ENCODE data around the gene VAMP2. TPM values are rescaled to one million over a fixed set of nuclear protein-coding genes. Genes with fewer than 3 reads are reported as not detected.
"Not testable (repeated sequence)": the region's sequence is repeated elsewhere in the genome, so short reads cannot be mapped to it uniquely, and the experiment has no call there.

The VAMP2 gene
- total RNA-seq, 2 donors from 2014 or later = 32.1 to 32.2 TPM

- no peaks in the 10 kb centered on the region for H3K9me3 ChIP-seq (ENCODE audit: control insufficient read depth, low read length)
- no peak for TF ChIP-seq CTCF (conservative IDR thresholded peaks at IDR 0.05)
- no peaks in the 10 kb centered on the region for H3K27me3 Mint-ChIP-seq (ENCODE audit: insufficient read depth)
- no peaks in the 10 kb centered on the region for H3K9me3 Mint-ChIP-seq
- H3K27me3 ChIP-seq (ENCODE audit: control insufficient read depth, insufficient read depth, low read length, poor library complexity, severe bottlenecking) = no peaks in the 10 kb centered on the region
- H3K9ac ChIP-seq (ENCODE audit: extremely low read depth, low read length, poor library complexity, severe bottlenecking) = peak overlapping the region; percentile 82
- H3K27ac ChIP-seq (ENCODE audit: low read depth, low read length) = peak overlapping the region; percentile 92
- H3K27ac Mint-ChIP-seq = peak overlapping the region; percentile 100
- peak; percentile 81 for DNase-seq
- peak overlapping the region; percentile 87 for H3K4me3 Mint-ChIP-seq
- peaks cover 26% of the 10 kb centered on the region for H3K4me1 Mint-ChIP-seq
- H3K4me3 ChIP-seq (ENCODE audit: low read length) = peak overlapping the region; percentile 81
- 2 to 6% methylated on average over 3 to 14 of the region's 14 CpGs for WGBS, 2 experiments (ENCODE audit: insufficient coverage in 1 of 2, insufficient read length in 1 of 2)
- peaks cover 14% of the 10 kb centered on the region for H3K4me1 ChIP-seq (ENCODE audit: control insufficient read depth, insufficient read depth, low read length)
- no peaks in the 10 kb centered on the region for H3K36me3 ChIP-seq (ENCODE audit: control insufficient read depth, insufficient read depth, low read length)
- no peaks in the 10 kb centered on the region for H3K36me3 Mint-ChIP-seq (ENCODE audit: low read depth)
Measured at GRCh38 chr17:8173871-8174322, 11.1 kb upstream of the VAMP2 start.

- TF ChIP-seq CTCF (conservative IDR thresholded peaks at IDR 0.05) = no peak
- 1 to 2% methylated on average over 21 to 23 of the region's 23 CpGs for WGBS, 2 experiments (ENCODE audit: insufficient coverage in 1 of 2, insufficient read length in 1 of 2)
- peaks cover 14% of the 10 kb centered on the region for H3K4me1 ChIP-seq (ENCODE audit: control insufficient read depth, insufficient read depth, low read length)
Measured at GRCh38 chr17:8173056-8173870, 10.5 kb upstream of the VAMP2 start.

GRCh38 chr17:8170186-8170585 lies 7.4 kb upstream of the VAMP2 start:
- not testable (repeated sequence) for H3K27ac Mint-ChIP-seq; H3K36me3 ChIP-seq (ENCODE audit: control insufficient read depth, insufficient read depth, low read length); DNase-seq; H3K4me1 ChIP-seq (ENCODE audit: control insufficient read depth, insufficient read depth, low read length); H3K9me3 Mint-ChIP-seq; H3K9ac ChIP-seq (ENCODE audit: extremely low read depth, low read length, poor library complexity, severe bottlenecking); H3K4me3 Mint-ChIP-seq; H3K36me3 Mint-ChIP-seq (ENCODE audit: low read depth); H3K27me3 ChIP-seq (ENCODE audit: control insufficient read depth, insufficient read depth, low read length, poor library complexity, severe bottlenecking); H3K27me3 Mint-ChIP-seq (ENCODE audit: insufficient read depth); H3K27ac ChIP-seq (ENCODE audit: low read depth, low read length); H3K4me3 ChIP-seq (ENCODE audit: low read length); H3K9me3 ChIP-seq (ENCODE audit: control insufficient read depth, low read length)
- 89 to 92% methylated on average over 12 to 13 of the region's 19 CpGs for WGBS, 2 experiments (ENCODE audit: insufficient coverage in 1 of 2, insufficient read length in 1 of 2)
- peaks cover 16% of the 10 kb centered on the region for H3K4me1 Mint-ChIP-seq

More at GRCh38 chr17:8173056-8173870, 10.5 kb upstream of the VAMP2 start:
- Histone ChIP-seq H3K27me3 (ENCODE audit: control insufficient read depth, insufficient read depth, low read length, poor library complexity, severe bottlenecking) (no peaks in the 10 kb centered on the region), H3K27ac (ENCODE audit: low read depth, low read length) (peak overlapping the region; percentile 92), H3K36me3 (ENCODE audit: control insufficient read depth, insufficient read depth, low read length) (no peaks in the 10 kb centered on the region), H3K4me3 (ENCODE audit: low read length) (peak overlapping the region; percentile 81), H3K9ac (ENCODE audit: extremely low read depth, low read length, poor library complexity, severe bottlenecking) (peak overlapping the region; percentile 82), H3K9me3 (ENCODE audit: control insufficient read depth, low read length) (no peaks in the 10 kb centered on the region)
- Mint-ChIP-seq H3K27ac (peak overlapping the region; percentile 100), H3K36me3 (ENCODE audit: low read depth) (no peaks in the 10 kb centered on the region), H3K4me3 (peak overlapping the region; percentile 87), H3K4me1 (peaks cover 26% of the 10 kb centered on the region), H3K9me3 (no peaks in the 10 kb centered on the region), H3K27me3 (ENCODE audit: insufficient read depth) (no peaks in the 10 kb centered on the region)
- peak; percentile 94 for DNase-seq

All from endodermal cell (in vitro differentiated cells).